GM12878 (cell line): ENCODE measurements around the gene CAPS. TPM values are rescaled to one million over a fixed set of nuclear protein-coding genes. Genes with fewer than 3 reads are reported as not detected.

Source experiments
- ATAC-seq: fragments of 200-7000 bp; cut with Tn5 transposase; 3 replicates; pipeline ENCODE4 v1.9.1; 2020; ENCODE audit warnings: mild to moderate bottlenecking, moderate library complexity
- BruUV-seq: library from RNA; stranded (reverse); fragments of 400-500 nt; replicated peaks from 2 replicates; lab custom pipeline; 2021; lab: Mats Ljungman, UMichigan
- CTCF ChIA-PET: fragments of 300-600 bp; sonication (Branson Sonifier 250); formaldehyde crosslinking; extraction: SDS; loops from one replicate; lab custom pipeline; 2021; ENCODE audit warnings: inconsistent platforms; lab: Yijun Ruan, JAX
- POLR2A ChIA-PET: fragments of 350-600 bp; formaldehyde crosslinking; extraction: SDS; loops from one replicate; lab custom pipeline; 2021; ENCODE audit warnings: inconsistent platforms; lab: Charles Lee
- RAD21 ChIA-PET: fragments of 300-600 bp; sonication (Branson Sonifier 250); formaldehyde crosslinking; loops from one replicate; lab custom pipeline; 2023; ENCODE audit warnings: antibody characterized with exemption; ENCODE audit not compliant: unreplicated experiment; lab: Charles Lee
- SMC1A ChIA-PET: fragments of 300-600 bp; sonication (Branson Sonifier 250); formaldehyde crosslinking; loops from one replicate; lab custom pipeline; 2023; ENCODE audit not compliant: unreplicated experiment, uncharacterized antibody; lab: Charles Lee
- DNase-seq: peaks from one replicate; pipeline ENCODE4 v3.0.0-alpha.2; 2011; ENCODE audit warnings: low read depth, low spot score
- FAIRE-seq: peaks from 3 replicates; lab custom pipeline; 2011; peaks lifted over from hg19 to GRCh38; lab: Jason Lieb, UNC
- H2AFZ ChIP-seq: 2 replicates; pipeline ENCODE4 v1.6.0; 2011; ENCODE audit warnings: low read depth, low read length, control low read depth; ENCODE audit not compliant: control insufficient read depth
- H3K27ac ChIP-seq: 2 replicates; pipeline ENCODE4 v1.5.1; 2011; ENCODE audit warnings: control low read depth; ENCODE audit not compliant: control insufficient read depth, insufficient read depth
- H3K27me3 ChIP-seq, 2 experiments: replicated peaks in 1 of 2; 2 replicates each; pipeline versions ENCODE4 v1.6.0 to v1.6.1; 2011; ENCODE audit warnings: low read length in 1 of 2; ENCODE audit not compliant: control insufficient read depth in 2 of 2, insufficient read depth in 2 of 2
- H3K36me3 ChIP-seq, 2 experiments: 2 replicates each; pipeline ENCODE4 v1.5.1; 2011; ENCODE audit warnings: low read length in 1 of 2; ENCODE audit not compliant: control insufficient read depth in 2 of 2, insufficient read depth in 2 of 2
- H3K4me1 ChIP-seq: 2 replicates; pipeline ENCODE4 v1.6.1; 2011; ENCODE audit warnings: mild to moderate bottlenecking, low read length, moderate library complexity, mixed read lengths; ENCODE audit not compliant: control insufficient read depth, insufficient read depth
- H3K4me2 ChIP-seq: 2 replicates; pipeline ENCODE4 v1.6.0; 2011; ENCODE audit warnings: control low read depth; ENCODE audit not compliant: control insufficient read depth, insufficient read depth
- H3K4me3 ChIP-seq: fragments of 200-600 bp; sonication (generic); 2 replicates; pipeline ENCODE4 v1.5.1; 2016
- H3K79me2 ChIP-seq: 2 replicates; pipeline ENCODE4 v1.6.0; 2011; ENCODE audit warnings: low read length; ENCODE audit not compliant: control insufficient read depth, insufficient read depth
- H3K9ac ChIP-seq: 2 replicates; pipeline ENCODE4 v1.8.0; 2011; ENCODE audit warnings: low read length, control low read depth, mixed read lengths; ENCODE audit not compliant: control insufficient read depth, insufficient read depth
- H3K9me3 ChIP-seq: replicated peaks from 3 replicates; pipeline ENCODE4 v1.5.1; 2011; ENCODE audit warnings: mild to moderate bottlenecking, low read length; ENCODE audit not compliant: control insufficient read depth, insufficient read depth
- H4K20me1 ChIP-seq: 2 replicates; pipeline ENCODE4 v1.6.0; 2011; ENCODE audit not compliant: control insufficient read depth, insufficient read depth
- EZH2 ChIP-seq: IDR thresholded peaks from 2 replicates; pipeline ENCODE4 v1.6.1; 2012; ENCODE audit warnings: low read depth, mild to moderate bottlenecking, control low read depth, inconsistent platforms, low read length, borderline replicate concordance; ENCODE audit not compliant: control insufficient read depth
- MTA3 ChIP-seq: IDR thresholded peaks from 2 replicates; pipeline ENCODE4 v1.6.1; 2012; ENCODE audit warnings: low read length, inconsistent platforms, borderline replicate concordance
- NR2C1 ChIP-seq: fragments of 450-650 bp; IDR thresholded peaks from 2 replicates; pipeline ENCODE4 v1.6.1; 2017; ENCODE audit warnings: antibody characterized with exemption, mild to moderate bottlenecking, moderate library complexity
- SMAD1 ChIP-seq: fragments of 450-650 bp; IDR thresholded peaks from 2 replicates; pipeline ENCODE4 v1.6.1; 2018; ENCODE audit warnings: mild to moderate bottlenecking, low read depth; ENCODE audit not compliant: partially characterized antibody
- SP1 ChIP-seq: IDR thresholded peaks from one replicate; pipeline ENCODE4 v1.6.1; 2011; ENCODE audit warnings: low read depth, low read length
- SUZ12 ChIP-seq: fragments of 200-600 bp; sonication (generic); IDR thresholded peaks from one replicate; pipeline ENCODE4 v1.6.1; 2018; ENCODE audit warnings: antibody characterized with exemption, mild to moderate bottlenecking; ENCODE audit not compliant: unreplicated experiment
- WGBS: methylation state at CpG from one replicate; pipeline ENCODE4 v1.1.6; 2016; ENCODE audit warnings: low lambda C conversion rate; ENCODE audit not compliant: insufficient replicate concordance, insufficient coverage; ENCODE audit errors: missing lambda C conversion rate; 5-methylcytosine and 5-hydroxymethylcytosine counted together
- in situ Hi-C: fragments of 300-500 bp; cut with MboI; formaldehyde crosslinking; loops from 9 replicates; pipeline ENCODE4 v1.14.3; 2018; ENCODE audit warnings: mixed read lengths
- intact Hi-C: fragments of 100-400 bp; cut with micrococcal nuclease; formaldehyde crosslinking; loops from one replicate; pipeline ENCODE4 v1.14.2; 2022; ENCODE audit not compliant: unreplicated experiment
- polyA plus RNA-seq, 11 experiments: library from polyadenylated mRNA; depleted of rRNA in 4 of 11; unstranded in 6 of 11; stranded (reverse) in 5 of 11; fragments of >200 nt; fragmentation: Nextera tagmentation in 4 of 11; fragmentation: Illumina TruSeq in 1 of 11; extraction: Ambion mirVana in 4 of 11; extraction: Trizol in 1 of 11; gene quantifications; 1 replicate in 1 of 11; 2 replicates in 10 of 11; pipeline versions ENCODE4 v1.2.1 to v1.2.3, GENCODE V29; 2011 to 2016; ENCODE audit warnings: inconsistent platforms in 2 of 11, missing spikeins in 2 of 11, low read depth in 1 of 11
- total RNA-seq, 4 experiments: library from RNA; depleted of rRNA in 3 of 4; stranded (reverse); fragments of >200 nt in 3 of 4; fragmentation: Illumina TruSeq in 1 of 4; extraction: Trizol in 1 of 4; gene quantifications; 2 replicates each; pipeline versions ENCODE4 v1.2.1 to v1.2.3, GENCODE V29; 2013 to 2021
- TF ChIP-seq, protein P1 (sequence below): fragments of 450-650 bp; formaldehyde crosslinking; IDR thresholded peaks from 2 replicates; pipeline ENCODE4 v1.5.0; 2022; ENCODE audit warnings: mild to moderate bottlenecking, missing genetic modification characterization
- TF ChIP-seq, protein P2 (sequence below): IDR thresholded peaks from 2 replicates; pipeline ENCODE4 v1.6.1; 2012; ENCODE audit warnings: improper control_type of control experiment, low read depth, low read length; ENCODE audit not compliant: insufficient replicate concordance
- TF ChIP-seq, protein P3 (sequence below): fragments of 450-650 bp; IDR thresholded peaks from 2 replicates; pipeline ENCODE4 v1.6.1; 2017; ENCODE audit warnings: mild to moderate bottlenecking, moderate library complexity

Gene CAPS
- total and polyA plus RNA-seq, 10 of the 15 experiments (the other 5 are each of a cell fraction or from before 2014, with no cell fraction given), result 0.09 to 6.9 (median 2.9) TPM

DNA sequence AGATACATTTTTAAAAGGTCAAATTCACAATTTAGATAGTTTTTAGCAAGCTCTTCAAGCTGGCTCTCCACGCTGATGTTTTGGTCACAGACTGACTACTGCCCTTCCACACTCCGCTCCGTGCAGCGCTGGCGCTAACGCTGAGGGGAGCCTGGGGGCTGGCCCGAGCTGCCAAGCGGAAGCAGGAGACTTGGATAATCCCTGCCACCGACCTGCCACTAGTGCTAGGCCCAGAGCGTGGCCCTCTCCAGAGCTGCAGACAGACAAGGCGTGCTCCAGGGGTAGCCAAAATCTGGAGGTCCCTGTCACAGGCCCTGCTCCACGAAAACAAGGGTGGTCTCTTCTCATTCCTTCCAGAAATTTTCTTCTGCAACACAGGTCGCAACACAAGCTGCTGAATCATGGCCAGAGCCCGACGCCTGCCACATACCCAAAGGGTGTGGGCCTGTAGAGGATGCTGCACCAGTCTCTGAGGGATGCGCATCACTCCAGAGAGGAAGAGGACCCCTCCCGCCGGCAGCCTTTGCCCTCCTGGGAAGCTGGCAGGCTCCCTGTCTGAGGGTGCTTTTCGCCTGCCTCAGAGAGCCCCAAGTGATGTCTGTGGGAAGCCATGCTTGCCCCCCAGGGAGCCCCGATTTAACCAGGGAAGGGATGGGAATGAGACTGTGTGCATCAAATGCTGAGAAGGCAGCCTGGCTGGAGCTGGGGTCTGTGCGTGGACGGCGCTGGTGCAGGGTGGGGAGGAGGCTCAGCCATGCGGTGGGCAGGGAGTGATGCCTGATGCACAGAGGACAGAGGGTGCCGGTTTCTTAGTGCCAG lies 21.6 kb downstream of the CAPS start:
- in situ Hi-C loops, result no loop called here
- no TSS peak for BruUV-seq
- TF ChIP-seq SP1, result no peak
- no peak for TF ChIP-seq MTA3
- TF ChIP-seq, protein P1, sequence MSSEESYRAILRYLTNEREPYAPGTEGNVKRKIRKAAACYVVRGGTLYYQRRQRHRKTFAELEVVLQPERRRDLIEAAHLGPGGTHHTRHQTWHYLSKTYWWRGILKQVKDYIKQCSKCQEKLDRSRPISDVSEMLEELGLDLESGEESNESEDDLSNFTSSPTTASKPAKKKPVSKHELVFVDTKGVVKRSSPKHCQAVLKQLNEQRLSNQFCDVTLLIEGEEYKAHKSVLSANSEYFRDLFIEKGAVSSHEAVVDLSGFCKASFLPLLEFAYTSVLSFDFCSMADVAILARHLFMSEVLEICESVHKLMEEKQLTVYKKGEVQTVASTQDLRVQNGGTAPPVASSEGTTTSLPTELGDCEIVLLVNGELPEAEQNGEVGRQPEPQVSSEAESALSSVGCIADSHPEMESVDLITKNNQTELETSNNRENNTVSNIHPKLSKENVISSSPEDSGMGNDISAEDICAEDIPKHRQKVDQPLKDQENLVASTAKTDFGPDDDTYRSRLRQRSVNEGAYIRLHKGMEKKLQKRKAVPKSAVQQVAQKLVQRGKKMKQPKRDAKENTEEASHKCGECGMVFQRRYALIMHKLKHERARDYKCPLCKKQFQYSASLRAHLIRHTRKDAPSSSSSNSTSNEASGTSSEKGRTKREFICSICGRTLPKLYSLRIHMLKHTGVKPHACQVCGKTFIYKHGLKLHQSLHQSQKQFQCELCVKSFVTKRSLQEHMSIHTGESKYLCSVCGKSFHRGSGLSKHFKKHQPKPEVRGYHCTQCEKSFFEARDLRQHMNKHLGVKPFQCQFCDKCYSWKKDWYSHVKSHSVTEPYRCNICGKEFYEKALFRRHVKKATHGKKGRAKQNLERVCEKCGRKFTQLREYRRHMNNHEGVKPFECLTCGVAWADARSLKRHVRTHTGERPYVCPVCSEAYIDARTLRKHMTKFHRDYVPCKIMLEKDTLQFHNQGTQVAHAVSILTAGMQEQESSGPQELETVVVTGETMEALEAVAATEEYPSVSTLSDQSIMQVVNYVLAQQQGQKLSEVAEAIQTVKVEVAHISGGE (CRISPR knock-in tag), result no peak
- no peak for TF ChIP-seq SMAD1
- TF ChIP-seq, protein P2, sequence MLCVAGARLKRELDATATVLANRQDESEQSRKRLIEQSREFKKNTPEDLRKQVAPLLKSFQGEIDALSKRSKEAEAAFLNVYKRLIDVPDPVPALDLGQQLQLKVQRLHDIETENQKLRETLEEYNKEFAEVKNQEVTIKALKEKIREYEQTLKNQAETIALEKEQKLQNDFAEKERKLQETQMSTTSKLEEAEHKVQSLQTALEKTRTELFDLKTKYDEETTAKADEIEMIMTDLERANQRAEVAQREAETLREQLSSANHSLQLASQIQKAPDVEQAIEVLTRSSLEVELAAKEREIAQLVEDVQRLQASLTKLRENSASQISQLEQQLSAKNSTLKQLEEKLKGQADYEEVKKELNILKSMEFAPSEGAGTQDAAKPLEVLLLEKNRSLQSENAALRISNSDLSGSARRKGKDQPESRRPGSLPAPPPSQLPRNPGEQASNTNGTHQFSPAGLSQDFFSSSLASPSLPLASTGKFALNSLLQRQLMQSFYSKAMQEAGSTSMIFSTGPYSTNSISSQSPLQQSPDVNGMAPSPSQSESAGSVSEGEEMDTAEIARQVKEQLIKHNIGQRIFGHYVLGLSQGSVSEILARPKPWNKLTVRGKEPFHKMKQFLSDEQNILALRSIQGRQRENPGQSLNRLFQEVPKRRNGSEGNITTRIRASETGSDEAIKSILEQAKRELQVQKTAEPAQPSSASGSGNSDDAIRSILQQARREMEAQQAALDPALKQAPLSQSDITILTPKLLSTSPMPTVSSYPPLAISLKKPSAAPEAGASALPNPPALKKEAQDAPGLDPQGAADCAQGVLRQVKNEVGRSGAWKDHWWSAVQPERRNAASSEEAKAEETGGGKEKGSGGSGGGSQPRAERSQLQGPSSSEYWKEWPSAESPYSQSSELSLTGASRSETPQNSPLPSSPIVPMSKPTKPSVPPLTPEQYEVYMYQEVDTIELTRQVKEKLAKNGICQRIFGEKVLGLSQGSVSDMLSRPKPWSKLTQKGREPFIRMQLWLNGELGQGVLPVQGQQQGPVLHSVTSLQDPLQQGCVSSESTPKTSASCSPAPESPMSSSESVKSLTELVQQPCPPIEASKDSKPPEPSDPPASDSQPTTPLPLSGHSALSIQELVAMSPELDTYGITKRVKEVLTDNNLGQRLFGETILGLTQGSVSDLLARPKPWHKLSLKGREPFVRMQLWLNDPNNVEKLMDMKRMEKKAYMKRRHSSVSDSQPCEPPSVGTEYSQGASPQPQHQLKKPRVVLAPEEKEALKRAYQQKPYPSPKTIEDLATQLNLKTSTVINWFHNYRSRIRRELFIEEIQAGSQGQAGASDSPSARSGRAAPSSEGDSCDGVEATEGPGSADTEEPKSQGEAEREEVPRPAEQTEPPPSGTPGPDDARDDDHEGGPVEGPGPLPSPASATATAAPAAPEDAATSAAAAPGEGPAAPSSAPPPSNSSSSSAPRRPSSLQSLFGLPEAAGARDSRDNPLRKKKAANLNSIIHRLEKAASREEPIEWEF, result no peak
- TF ChIP-seq EZH2, result no peak
- TF ChIP-seq, protein P3, sequence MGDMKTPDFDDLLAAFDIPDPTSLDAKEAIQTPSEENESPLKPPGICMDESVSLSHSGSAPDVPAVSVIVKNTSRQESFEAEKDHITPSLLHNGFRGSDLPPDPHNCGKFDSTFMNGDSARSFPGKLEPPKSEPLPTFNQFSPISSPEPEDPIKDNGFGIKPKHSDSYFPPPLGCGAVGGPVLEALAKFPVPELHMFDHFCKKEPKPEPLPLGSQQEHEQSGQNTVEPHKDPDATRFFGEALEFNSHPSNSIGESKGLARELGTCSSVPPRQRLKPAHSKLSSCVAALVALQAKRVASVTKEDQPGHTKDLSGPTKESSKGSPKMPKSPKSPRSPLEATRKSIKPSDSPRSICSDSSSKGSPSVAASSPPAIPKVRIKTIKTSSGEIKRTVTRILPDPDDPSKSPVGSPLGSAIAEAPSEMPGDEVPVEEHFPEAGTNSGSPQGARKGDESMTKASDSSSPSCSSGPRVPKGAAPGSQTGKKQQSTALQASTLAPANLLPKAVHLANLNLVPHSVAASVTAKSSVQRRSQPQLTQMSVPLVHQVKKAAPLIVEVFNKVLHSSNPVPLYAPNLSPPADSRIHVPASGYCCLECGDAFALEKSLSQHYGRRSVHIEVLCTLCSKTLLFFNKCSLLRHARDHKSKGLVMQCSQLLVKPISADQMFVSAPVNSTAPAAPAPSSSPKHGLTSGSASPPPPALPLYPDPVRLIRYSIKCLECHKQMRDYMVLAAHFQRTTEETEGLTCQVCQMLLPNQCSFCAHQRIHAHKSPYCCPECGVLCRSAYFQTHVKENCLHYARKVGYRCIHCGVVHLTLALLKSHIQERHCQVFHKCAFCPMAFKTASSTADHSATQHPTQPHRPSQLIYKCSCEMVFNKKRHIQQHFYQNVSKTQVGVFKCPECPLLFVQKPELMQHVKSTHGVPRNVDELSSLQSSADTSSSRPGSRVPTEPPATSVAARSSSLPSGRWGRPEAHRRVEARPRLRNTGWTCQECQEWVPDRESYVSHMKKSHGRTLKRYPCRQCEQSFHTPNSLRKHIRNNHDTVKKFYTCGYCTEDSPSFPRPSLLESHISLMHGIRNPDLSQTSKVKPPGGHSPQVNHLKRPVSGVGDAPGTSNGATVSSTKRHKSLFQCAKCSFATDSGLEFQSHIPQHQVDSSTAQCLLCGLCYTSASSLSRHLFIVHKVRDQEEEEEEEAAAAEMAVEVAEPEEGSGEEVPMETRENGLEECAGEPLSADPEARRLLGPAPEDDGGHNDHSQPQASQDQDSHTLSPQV, result no peak
- TF ChIP-seq SUZ12, result no peak
- TF ChIP-seq NR2C1, result no peak

More for the DNA sequence above, 21.6 kb downstream of the CAPS start:
- ATAC-seq (no peak), DNase-seq (no peak), FAIRE-seq (no peak)
- ChIA-PET CTCF (no interaction called here), RAD21 (interaction anchor here (0.6 kb wide), 1 partner anchor 33 kb away, joined by 3 read pairs; no protein-coding TSS in a partner anchor), SMC1A (no interaction called here), POLR2A (no interaction called here)
- H3K79me2 ChIP-seq, result no peaks in the 10 kb centered on the region
- no peak overlapping the region for H3K9ac ChIP-seq
- H3K4me2 ChIP-seq, result no peak overlapping the region
- H3K4me3 ChIP-seq, result no peak overlapping the region
- 97% methylated on average over 25 of the region's 25 CpGs for WGBS
- H3K36me3 ChIP-seq, result peaks cover 10 to 40% of the 10 kb centered on the region in 2 experiments; a peak in 3 of 4 replicates
- H3K27me3 ChIP-seq, result no peaks in the 10 kb centered on the region
- intact Hi-C loops, result no loop called here
- no peak overlapping the region for H3K27ac ChIP-seq
- no peaks in the 10 kb centered on the region for H4K20me1 ChIP-seq
- no peaks in the 10 kb centered on the region for H3K9me3 ChIP-seq
- no peak overlapping the region for H2AFZ ChIP-seq
- H3K4me1 ChIP-seq, result no peaks in the 10 kb centered on the region
